GM12801 (cell line): ENCODE results near the gene SH3RF2.

Source experiments
- CTCF ChIP-seq: IDR thresholded peaks from one replicate; pipeline ENCODE4 v1.5.1; 2011; ENCODE audit warnings: control low read depth; ENCODE audit not compliant: insufficient read length; ENCODE audit errors: extremely low read depth

SH3RF2 gene

GRCh38 chr5:146068206-146068605, 131.8 kb downstream of the SH3RF2 start:
- no peak for TF ChIP-seq CTCF

GRCh38 chr5:146068977-146069779, 132.8 kb downstream of the SH3RF2 start:
- no peak for TF ChIP-seq CTCF

DNA sequence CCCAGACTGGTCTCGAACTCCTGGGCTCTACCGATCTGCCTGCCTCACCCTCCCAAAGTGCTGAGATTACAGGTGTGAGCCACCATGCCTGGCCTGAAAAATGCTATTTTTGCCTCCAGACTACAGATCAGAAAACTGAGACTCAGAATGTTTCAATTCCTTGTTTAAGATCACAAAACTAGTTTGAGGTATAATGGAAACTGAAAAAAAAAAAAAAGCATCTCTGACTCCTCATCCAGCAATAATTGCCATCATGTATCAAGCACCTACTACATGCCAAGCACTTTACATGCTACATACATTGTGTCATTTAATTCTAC, 133.4 kb downstream of the SH3RF2 start:
- TF ChIP-seq CTCF: no peak

GRCh38 chr5:146070746-146071145, 134.4 kb downstream of the SH3RF2 start:
- TF ChIP-seq CTCF: no peak

- TF ChIP-seq CTCF: no peak
Observed at GRCh38 chr5:146071171-146071570, 134.8 kb downstream of the SH3RF2 start.

DNA sequence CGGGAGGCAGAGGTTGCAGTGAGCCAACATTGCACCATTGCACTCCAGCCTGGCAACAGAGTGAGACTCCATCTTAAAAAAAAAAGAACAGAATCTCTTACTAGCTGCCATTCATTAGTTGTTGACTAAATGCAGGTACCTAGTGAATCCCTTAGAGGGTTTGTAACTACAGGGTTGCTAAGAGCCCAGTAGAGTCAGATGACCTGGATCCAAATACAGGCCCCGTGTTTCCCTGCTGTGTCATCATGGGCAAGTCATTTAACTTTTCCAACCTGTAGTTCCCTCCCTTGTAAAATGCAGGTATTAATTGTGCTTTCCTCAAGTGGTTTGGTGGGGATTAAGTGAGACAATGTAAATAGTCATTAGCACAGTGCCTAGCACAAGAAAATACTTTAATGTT, 136.2 kb downstream of the SH3RF2 start:
- no peak for TF ChIP-seq CTCF

- TF ChIP-seq CTCF: no peak
Observed at GRCh38 chr5:146073239-146073900, 137.0 kb downstream of the SH3RF2 start.
